Osteocyte (in vitro differentiated cells): ENCODE data around the gene ABITRAM. TPM values are rescaled to one million over a fixed set of nuclear protein-coding genes. Genes with fewer than 3 reads are reported as not detected.
"Not testable (repeated sequence)": the region's sequence is repeated elsewhere in the genome, so short reads cannot be mapped to it uniquely, and the experiment has no call there.

Source experiments
- DNase-seq: peaks from one replicate; pipeline ENCODE4 v3.0.0; 2021; ENCODE audit warnings: mixed read lengths; ENCODE audit not compliant: unreplicated experiment; ENCODE audit errors: extremely low spot score
- H3K27ac Mint-ChIP-seq: one replicate; pipeline ENCODE4 v1.8.0; 2021; ENCODE audit warnings: mild to moderate bottlenecking, mixed read lengths; ENCODE audit not compliant: unreplicated experiment
- H3K27me3 Mint-ChIP-seq: one replicate; pipeline ENCODE4 v1.8.0; 2021; ENCODE audit warnings: mixed read lengths; ENCODE audit not compliant: unreplicated experiment
- H3K36me3 Mint-ChIP-seq: one replicate; pipeline ENCODE4 v1.8.0; 2021; ENCODE audit warnings: mixed read lengths; ENCODE audit not compliant: unreplicated experiment
- H3K4me1 Mint-ChIP-seq: one replicate; pipeline ENCODE4 v1.8.0; 2021; ENCODE audit warnings: mixed read lengths; ENCODE audit not compliant: unreplicated experiment
- H3K4me3 Mint-ChIP-seq: one replicate; pipeline ENCODE4 v1.8.0; 2021; ENCODE audit warnings: mild to moderate bottlenecking, moderate library complexity, mixed read lengths; ENCODE audit not compliant: unreplicated experiment
- H3K9me3 Mint-ChIP-seq: one replicate; pipeline ENCODE4 v1.8.0; 2021; ENCODE audit warnings: mixed read lengths; ENCODE audit not compliant: unreplicated experiment
- long read RNA-seq: library from polyadenylated mRNA; unstranded; transcript quantifications from one replicate; pipeline ENCODE4 v2.0.0, GENCODE V29; 2021
- total RNA-seq: library from RNA; stranded (reverse); gene quantifications from 2 replicates; pipeline ENCODE4 v1.2.1, GENCODE V29; 2021
- TF ChIP-seq, protein P1 (sequence below): fragments of 200-600 bp; sonication (generic); IDR thresholded peaks from 2 replicates; pipeline ENCODE4 v1.5.0; 2021; ENCODE audit warnings: antibody characterized with exemption, mild to moderate bottlenecking, moderate library complexity

Gene ABITRAM
- 8.8 and 9.0 TPM in 2 replicates for total RNA-seq
- long read RNA-seq, transcript FAM206A-201 (6 exons, 2,134 nt), result major isoform, 13 of 19 reads
- long read RNA-seq, partial matches to known transcripts, result 0 of 19 reads
- long read RNA-seq, other reads (novel, unspliced or antisense), result 6 of 19 reads

GRCh38 chr9:108934323-108934893, at the start of gene ABITRAM:
Gene ABITRAM, plus strand, starts transcription at chr9:108934400. Its CDS starts 87 bp downstream, at chr9:108934487.
- Mint-ChIP-seq H3K4me1 (peaks cover 33% of the 10 kb centered on the region), H3K9me3 (no peaks in the 10 kb centered on the region), H3K27ac (peak within 1 kb of the TSS; percentile 96), H3K36me3 (peaks cover 11% of the 10 kb centered on the region), H3K27me3 (no peaks in the 10 kb centered on the region), H3K4me3 (peak within 1 kb of the TSS; percentile 99)
- TF ChIP-seq, protein P1, sequence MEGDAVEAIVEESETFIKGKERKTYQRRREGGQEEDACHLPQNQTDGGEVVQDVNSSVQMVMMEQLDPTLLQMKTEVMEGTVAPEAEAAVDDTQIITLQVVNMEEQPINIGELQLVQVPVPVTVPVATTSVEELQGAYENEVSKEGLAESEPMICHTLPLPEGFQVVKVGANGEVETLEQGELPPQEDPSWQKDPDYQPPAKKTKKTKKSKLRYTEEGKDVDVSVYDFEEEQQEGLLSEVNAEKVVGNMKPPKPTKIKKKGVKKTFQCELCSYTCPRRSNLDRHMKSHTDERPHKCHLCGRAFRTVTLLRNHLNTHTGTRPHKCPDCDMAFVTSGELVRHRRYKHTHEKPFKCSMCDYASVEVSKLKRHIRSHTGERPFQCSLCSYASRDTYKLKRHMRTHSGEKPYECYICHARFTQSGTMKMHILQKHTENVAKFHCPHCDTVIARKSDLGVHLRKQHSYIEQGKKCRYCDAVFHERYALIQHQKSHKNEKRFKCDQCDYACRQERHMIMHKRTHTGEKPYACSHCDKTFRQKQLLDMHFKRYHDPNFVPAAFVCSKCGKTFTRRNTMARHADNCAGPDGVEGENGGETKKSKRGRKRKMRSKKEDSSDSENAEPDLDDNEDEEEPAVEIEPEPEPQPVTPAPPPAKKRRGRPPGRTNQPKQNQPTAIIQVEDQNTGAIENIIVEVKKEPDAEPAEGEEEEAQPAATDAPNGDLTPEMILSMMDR, result no peak
- DNase-seq, result peak; percentile 90

DNA sequence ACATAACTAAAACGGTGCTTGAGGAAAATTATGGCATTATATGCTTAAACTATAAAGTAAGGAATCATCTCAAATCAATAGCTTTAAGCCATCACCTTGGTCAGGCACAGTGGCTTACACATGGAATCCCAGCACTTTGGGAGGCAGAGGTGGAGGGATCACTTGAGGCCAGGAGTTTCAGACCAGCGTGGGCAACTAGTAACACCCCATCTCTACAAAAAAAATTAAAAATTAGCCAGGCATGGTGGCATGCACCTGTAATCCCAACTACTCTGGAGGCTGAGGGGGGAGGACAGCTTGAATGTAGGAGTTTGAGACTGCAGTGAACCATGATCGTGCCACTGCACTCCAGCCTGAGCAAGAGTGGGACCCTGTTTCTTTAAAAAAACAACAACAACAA, 49.5 kb upstream of the ABITRAM start:
- Mint-ChIP-seq H3K4me3 (no peak overlapping the region), H3K36me3 (peaks cover 44% of the 10 kb centered on the region), H3K9me3 (peaks cover 5% of the 10 kb centered on the region), H3K27me3 (no peaks in the 10 kb centered on the region), H3K27ac (no peak overlapping the region), H3K4me1 (peaks cover 7% of the 10 kb centered on the region)
- DNase-seq, result no peak
- TF ChIP-seq, protein P1, result no peak

DNA sequence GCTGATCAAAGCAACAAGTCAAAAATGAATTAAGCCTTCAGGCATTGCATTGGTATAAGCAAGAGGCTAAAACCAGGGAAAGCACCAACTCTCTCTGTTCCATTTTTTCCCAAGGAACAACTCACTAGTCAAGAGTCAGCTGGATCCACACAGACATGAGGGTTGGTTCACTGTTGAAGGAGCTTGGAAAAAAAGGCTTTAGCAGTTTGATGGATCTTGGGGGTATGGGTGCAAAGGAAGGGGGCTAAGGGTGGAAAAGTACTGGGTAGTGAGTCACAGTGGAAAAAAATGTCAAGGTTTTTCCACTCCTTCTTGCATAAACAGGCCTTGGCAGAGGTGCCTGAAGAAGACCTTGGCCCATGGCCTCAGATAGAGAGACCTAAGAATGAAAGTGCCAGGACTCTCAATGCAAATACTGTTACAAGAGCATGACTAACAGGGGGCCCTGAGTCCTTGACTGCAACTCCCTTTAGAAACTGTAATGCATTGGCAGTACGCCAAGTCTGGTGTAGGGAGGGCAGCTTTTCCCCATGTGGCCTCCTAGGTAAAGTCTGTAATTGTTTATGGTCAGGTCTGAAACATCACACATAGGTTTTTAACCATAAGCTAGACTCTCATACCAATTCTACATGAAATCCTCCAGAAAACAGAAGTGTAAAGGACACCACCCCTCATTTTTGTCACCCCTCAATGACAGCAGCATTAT, 48.4 kb upstream of the ABITRAM start:
- TF ChIP-seq, protein P1, result no peak
- Mint-ChIP-seq H3K4me3 (no peak overlapping the region), H3K27me3 (no peaks in the 10 kb centered on the region), H3K27ac (peak overlapping the region; percentile 5), H3K36me3 (peaks cover 43% of the 10 kb centered on the region), H3K9me3 (peaks cover 5% of the 10 kb centered on the region), H3K4me1 (peaks cover 7% of the 10 kb centered on the region)
- DNase-seq, result no peak

DNA sequence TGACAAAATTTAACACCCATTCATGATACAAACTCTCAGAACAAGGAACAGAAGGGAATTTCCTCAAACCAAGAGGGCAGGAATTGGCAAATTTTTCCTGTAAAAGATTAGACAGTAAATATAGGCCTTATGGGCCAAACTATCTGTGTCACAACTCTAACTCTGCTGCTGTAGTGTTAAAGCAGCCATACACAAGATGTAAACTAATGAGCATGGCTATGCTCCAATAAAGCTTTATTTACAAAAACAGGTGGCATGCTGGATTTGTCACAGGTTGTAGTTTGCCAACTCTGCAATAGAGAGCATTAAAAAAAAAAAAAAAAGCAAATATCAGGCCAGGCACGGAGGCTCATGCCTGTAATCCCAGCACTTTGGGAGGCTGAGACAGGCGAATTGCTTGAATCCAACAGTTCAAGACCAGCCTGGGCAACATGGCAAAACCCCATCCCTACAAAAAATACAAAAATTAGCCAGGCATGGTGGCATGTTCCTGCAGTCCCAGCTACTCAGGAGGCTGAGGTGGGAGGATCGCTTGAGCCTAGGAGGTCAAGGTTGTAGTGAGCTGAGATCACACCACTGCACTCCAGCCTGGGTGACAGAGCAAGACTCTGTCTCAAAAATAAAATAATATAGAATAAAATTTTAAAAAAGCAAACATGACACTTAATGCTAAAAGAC, 47.5 kb upstream of the ABITRAM start:
- H3K4me3 Mint-ChIP-seq, H3K27me3 Mint-ChIP-seq, DNase-seq, H3K9me3 Mint-ChIP-seq, H3K4me1 Mint-ChIP-seq: not testable (repeated sequence)
- peak overlapping the region; percentile 5 for H3K27ac Mint-ChIP-seq
- H3K36me3 Mint-ChIP-seq, result peaks cover 49% of the 10 kb centered on the region

GRCh38 chr9:108889649-108890067, 44.5 kb upstream of the ABITRAM start:
- no peak overlapping the region for H3K4me3 Mint-ChIP-seq
- no peaks in the 10 kb centered on the region for H3K27me3 Mint-ChIP-seq

More at GRCh38 chr9:108889649-108890067, 44.5 kb upstream of the ABITRAM start:
- no peak overlapping the region for H3K27ac Mint-ChIP-seq
- peaks cover 5% of the 10 kb centered on the region for H3K9me3 Mint-ChIP-seq
- H3K36me3 Mint-ChIP-seq, result peaks cover 50% of the 10 kb centered on the region
- TF ChIP-seq, protein P1, result peak; percentile 40
- H3K4me1 Mint-ChIP-seq, result peaks cover 7% of the 10 kb centered on the region
- no peak for DNase-seq
